Fibroblast of pulmonary artery (primary cell): ENCODE measurements around the gene PLPP1.

Experiments
- DNase-seq: peaks from one replicate; pipeline ENCODE4 v3.0.0-alpha.2; 2010; ENCODE audit warnings: low read depth
- H3K4me3 ChIP-seq: replicated peaks from 2 replicates; pipeline ENCODE4 v1.5.1; 2011; ENCODE audit warnings: low read depth, mild to moderate bottlenecking, control low read depth, low read length, moderate library complexity
- TF ChIP-seq, protein P1 (sequence below): IDR thresholded peaks from 2 replicates; pipeline ENCODE4 v1.5.1; 2011; ENCODE audit warnings: mild to moderate bottlenecking, control low read depth, low read length, inconsistent platforms; ENCODE audit errors: missing control alignments

The PLPP1 gene

DNA sequence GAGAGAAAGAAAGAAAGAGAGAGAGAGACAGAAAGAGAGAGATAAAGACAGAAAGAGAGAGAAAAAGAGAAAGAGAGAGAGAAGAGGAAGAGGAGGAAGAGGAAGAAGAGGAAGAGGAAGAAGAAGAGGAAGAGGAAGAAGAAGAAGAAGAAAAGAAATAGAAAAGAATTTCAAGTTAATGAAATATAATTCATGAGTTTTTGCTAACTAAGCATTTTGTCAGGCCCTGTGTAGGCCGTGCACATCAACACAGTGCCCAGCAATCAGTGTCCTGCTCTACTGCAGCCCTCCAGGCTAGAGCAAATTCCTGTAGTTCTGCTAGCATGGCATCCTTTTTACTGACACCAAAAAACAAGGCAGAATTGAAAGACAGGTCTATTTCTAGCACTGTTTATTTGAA, 62.1 kb downstream of the PLPP1 start:
- H3K4me3 ChIP-seq: no peak overlapping the region
- no peak for DNase-seq
- TF ChIP-seq, protein P1, sequence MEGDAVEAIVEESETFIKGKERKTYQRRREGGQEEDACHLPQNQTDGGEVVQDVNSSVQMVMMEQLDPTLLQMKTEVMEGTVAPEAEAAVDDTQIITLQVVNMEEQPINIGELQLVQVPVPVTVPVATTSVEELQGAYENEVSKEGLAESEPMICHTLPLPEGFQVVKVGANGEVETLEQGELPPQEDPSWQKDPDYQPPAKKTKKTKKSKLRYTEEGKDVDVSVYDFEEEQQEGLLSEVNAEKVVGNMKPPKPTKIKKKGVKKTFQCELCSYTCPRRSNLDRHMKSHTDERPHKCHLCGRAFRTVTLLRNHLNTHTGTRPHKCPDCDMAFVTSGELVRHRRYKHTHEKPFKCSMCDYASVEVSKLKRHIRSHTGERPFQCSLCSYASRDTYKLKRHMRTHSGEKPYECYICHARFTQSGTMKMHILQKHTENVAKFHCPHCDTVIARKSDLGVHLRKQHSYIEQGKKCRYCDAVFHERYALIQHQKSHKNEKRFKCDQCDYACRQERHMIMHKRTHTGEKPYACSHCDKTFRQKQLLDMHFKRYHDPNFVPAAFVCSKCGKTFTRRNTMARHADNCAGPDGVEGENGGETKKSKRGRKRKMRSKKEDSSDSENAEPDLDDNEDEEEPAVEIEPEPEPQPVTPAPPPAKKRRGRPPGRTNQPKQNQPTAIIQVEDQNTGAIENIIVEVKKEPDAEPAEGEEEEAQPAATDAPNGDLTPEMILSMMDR: no peak

DNA sequence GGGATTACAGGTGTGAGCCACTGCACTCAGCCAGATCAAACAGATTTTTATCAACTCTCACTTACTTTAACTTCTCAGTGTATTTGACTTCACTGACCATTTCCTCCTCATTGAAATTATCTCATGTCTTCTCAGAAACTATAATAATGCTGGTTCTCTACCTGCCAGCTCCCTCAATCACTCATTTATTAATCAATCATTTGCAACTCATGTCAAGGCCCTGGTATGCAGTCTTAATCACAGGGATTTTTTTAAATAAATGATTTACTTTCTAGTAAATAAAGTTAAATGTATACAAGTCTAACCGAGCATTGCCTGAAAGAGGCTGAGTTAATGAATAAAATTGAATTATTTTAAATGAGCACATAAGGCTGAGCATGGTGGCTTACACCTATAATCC, 63.3 kb downstream of the PLPP1 start:
- H3K4me3 ChIP-seq: no peak overlapping the region
- TF ChIP-seq, protein P1: no peak
- DNase-seq: no peak

DNA sequence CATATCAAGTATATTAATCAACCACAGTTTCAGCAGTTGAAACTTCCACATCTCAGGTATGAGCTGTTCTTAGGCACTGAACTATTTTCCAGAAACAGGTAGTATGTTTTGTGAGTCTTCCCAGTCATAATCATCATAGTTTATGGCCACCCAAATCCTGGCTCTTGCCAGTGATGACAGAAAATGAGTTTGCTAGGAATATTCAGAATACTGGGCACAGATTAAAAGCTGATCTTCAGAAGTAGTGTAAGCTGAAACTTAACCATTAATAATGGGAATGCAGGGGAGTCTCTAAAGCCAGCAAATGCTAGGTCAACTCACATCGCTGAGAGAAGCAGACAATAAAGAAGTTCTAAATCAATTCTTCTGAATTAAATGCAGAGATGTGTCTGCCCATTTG, 64.5 kb downstream of the PLPP1 start:
- H3K4me3 ChIP-seq: no peak overlapping the region
- TF ChIP-seq, protein P1: no peak
- DNase-seq: no peak

DNA sequence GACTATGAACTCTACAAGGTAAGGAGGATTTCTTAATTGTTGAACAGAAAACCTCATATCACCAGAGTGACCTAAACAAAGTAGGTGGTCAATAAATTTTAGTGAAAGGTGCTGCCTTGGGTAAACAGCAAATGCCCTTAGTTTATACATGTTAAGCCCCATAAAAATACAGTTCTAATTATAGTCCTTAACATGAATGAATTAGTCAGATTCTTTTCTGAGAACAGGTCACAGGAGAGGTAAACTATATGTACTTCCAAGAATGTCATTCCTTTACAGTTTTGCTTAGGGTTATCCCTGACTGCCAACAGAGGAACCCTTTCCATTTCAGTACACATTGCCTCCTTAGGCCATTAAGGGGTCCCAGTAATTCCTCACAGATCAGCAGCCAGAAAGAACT, 64.9 kb downstream of the PLPP1 start:
- TF ChIP-seq, protein P1: no peak
- no peak for DNase-seq
- H3K4me3 ChIP-seq: no peak overlapping the region

DNA sequence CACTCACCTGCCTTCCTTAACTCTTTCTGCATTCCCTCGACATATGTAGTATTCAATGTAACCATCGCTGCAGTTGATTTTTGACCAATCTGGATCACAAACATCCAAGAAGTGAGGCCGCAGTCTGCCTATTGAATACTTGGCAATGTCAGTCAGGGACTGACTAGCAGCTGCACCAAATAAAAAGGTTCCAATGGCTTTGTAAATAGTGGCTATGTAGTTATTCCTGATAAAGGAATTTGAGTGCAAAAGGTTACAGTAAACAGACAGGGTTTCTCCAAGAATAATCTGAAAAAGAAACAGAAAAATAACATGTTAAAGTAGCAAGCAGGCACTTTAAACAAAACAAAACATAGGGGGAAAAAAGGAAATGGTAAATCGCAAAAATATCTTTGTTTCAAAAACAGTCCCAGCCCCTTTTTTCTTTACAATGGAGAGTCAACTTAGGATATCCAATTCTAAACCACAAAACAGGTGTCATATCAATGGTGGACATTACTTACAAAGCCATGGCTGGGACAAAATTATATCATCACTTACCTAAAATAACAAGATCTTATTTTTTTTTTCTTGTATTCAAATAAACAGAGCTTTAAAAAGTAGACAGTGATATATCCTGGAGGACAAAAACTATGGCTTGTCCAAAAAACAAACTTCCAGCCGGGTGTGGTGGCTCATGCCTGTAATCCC, 66.8 kb downstream of the PLPP1 start:
- H3K4me3 ChIP-seq: no peak overlapping the region
- no peak for DNase-seq
- TF ChIP-seq, protein P1: no peak

DNA sequence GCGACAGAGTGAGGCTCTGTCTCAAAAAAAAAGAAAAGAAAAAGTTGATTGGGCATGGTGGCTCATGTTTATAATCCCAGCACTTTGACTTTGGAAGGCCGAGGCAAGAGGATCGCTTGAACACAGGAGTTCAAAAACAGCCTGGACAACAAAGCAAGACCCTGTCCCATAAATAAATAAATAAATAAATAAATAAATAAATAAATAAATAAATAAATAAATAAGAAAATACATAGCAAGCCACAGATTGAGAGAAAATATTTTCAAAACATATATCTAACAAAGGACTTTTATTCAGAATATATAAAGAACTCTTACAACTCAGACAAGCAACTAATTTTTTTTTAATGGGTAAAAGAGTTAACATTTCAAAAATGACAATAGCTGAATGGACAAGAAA, 71.2 kb downstream of the PLPP1 start:
- DNase-seq: no peak
- TF ChIP-seq, protein P1: no peak
- no peak overlapping the region for H3K4me3 ChIP-seq

DNA sequence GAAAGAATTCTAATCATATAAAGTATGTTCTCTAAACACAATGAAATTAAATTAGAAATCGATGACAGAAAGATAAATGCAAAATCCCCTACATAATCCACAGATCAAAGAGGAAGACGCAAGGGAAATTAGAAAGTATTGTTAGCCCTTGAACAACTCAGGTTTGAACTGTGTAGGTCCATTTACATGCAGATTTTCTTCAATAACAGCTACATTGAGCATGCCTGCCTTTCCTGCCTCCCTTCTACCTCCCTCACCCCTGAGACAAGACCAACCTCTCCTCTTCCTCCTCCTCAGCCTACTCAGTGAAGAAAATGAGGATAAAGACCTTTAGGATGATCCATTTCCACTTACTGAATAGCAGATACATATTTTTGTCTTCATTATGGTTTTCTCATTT, 75.2 kb downstream of the PLPP1 start:
- TF ChIP-seq, protein P1: no peak
- no peak overlapping the region for H3K4me3 ChIP-seq
- no peak for DNase-seq
